Gastroesophageal sphincter (tissue), 4 donors: ENCODE results near the gene WDFY1. TPM values are rescaled to one million over a fixed set of nuclear protein-coding genes. Genes with fewer than 3 reads are reported as not detected.
"Not testable (repeated sequence)": the region's sequence is repeated elsewhere in the genome, so short reads cannot be mapped to it uniquely, and the experiment has no call there.

Experiments used
- ATAC-seq: fragments of 150-250 bp; one replicate; pipeline ENCODE4 v1.9.1; 2016; ENCODE audit warnings: mild to moderate bottlenecking, moderate library complexity
- H3K27ac ChIP-seq, 4 donors: fragments of 200-600 bp; sonication (generic) in 3 of 4; 1 replicate in 3 of 4; 2 replicates in 1 of 4; pipeline ENCODE4 v1.5.1; 2016 to 2019
- H3K27me3 ChIP-seq: fragments of 200-600 bp; sonication (generic); one replicate; pipeline ENCODE4 v1.5.1; 2019
- H3K36me3 ChIP-seq, 2 donors: fragments of 200-600 bp; sonication (generic); one replicate each; pipeline ENCODE4 v1.5.1; 2019; ENCODE audit warnings: control low read depth in 1 of 2
- H3K4me1 ChIP-seq, 3 donors: fragments of 200-600 bp; sonication (generic); 1 replicate in 2 of 3; 2 replicates in 1 of 3; pipeline ENCODE4 v1.5.1; 2016 to 2019; ENCODE audit warnings: control low read depth in 2 of 3
- H3K4me3 ChIP-seq, 2 donors: fragments of 200-600 bp; sonication (generic); one replicate each; pipeline ENCODE4 v1.5.1; 2019; ENCODE audit warnings: mild to moderate bottlenecking in 1 of 2, moderate library complexity in 1 of 2
- H3K9me3 ChIP-seq, 3 donors: fragments of 200-600 bp; sonication (generic); one replicate each; pipeline ENCODE4 v1.5.1; 2017 to 2019; ENCODE audit warnings: control low read depth in 2 of 3
- EP300 ChIP-seq: sonication (generic); formaldehyde crosslinking; IDR thresholded peaks from one replicate; pipeline ENCODE4 v1.6.1; 2017; ENCODE audit warnings: antibody characterized with exemption, mild to moderate bottlenecking
- POLR2A ChIP-seq, 2 donors: fragments of 450-650 bp; IDR thresholded peaks; one replicate each; pipeline ENCODE4 v1.6.1; 2017; ENCODE audit warnings: antibody characterized with exemption in 2 of 2, mild to moderate bottlenecking in 2 of 2, moderate library complexity in 1 of 2
- POLR2AphosphoS5 ChIP-seq: sonication (generic); formaldehyde crosslinking; IDR thresholded peaks from one replicate; pipeline ENCODE4 v1.6.1; 2017; ENCODE audit warnings: antibody characterized with exemption
- whole genome bisulfite sequencing, 2 donors: methylation state at CpG; one replicate each; pipeline ENCODE4 v1.1.5; 2018; ENCODE audit warnings: low coverage in 1 of 2; 5-methylcytosine and 5-hydroxymethylcytosine counted together
- total RNA-seq, 4 donors: library from RNA; depleted of rRNA; stranded (reverse); fragments of >200 nt; gene quantifications; one replicate each; pipeline ENCODE4 v1.1.0, GENCODE V29; 2016
- TF ChIP-seq, protein P1 (sequence below), 4 experiments: fragments of 200-600 bp in 2 of 4; fragments of 450-650 bp in 2 of 4; sonication (generic) in 1 of 4; IDR thresholded peaks; one replicate each; pipeline ENCODE4 v1.5.1; 2017 to 2019; ENCODE audit warnings: antibody characterized with exemption in 4 of 4, mild to moderate bottlenecking in 2 of 4, moderate library complexity in 2 of 4

The WDFY1 gene
- total RNA-seq, 4 donors from 2014 or later = 26.3 to 49.7 (median 39.3) TPM

DNA sequence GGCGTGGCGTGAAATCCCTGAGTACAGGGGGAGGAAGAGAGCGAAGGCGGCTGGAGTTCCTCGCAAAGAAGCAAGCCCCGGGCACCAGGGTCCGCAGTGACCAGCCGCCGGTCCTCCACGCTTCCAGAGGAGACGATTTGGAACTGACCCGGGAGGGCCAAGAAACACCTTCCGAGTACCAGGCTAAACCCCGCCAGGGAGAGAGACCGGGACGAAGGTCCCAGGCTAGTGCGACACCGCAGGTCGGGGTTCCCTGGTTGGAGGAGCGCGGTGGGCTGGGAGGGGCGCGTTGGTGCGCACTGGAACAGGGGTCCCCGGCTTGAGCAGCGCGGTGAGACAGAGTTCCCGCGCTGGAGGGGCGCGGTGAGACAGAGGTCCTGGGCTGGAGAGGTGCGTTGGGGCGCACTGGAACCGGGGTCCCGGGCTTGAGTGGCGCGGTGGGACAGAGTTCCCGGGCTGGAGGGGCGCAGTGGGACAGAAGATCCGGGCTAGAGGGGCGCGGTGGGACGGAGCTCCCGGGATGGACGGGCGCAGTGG lies 901 bp downstream of the WDFY1 start:
- Histone ChIP-seq H3K9me3 (no peaks in the 10 kb centered on the region), H3K4me3 (peak overlapping the region; percentile 75 to 100), H3K27ac (peak overlapping the region; percentile 79 to 99 (median 96)), H3K27me3 (no peaks in the 10 kb centered on the region), H3K4me1 (peaks cover 0 to 49% (median 14%) of the 10 kb centered on the region in 3 donors), H3K36me3 (no peaks in the 10 kb centered on the region)
- TF ChIP-seq, protein P1, sequence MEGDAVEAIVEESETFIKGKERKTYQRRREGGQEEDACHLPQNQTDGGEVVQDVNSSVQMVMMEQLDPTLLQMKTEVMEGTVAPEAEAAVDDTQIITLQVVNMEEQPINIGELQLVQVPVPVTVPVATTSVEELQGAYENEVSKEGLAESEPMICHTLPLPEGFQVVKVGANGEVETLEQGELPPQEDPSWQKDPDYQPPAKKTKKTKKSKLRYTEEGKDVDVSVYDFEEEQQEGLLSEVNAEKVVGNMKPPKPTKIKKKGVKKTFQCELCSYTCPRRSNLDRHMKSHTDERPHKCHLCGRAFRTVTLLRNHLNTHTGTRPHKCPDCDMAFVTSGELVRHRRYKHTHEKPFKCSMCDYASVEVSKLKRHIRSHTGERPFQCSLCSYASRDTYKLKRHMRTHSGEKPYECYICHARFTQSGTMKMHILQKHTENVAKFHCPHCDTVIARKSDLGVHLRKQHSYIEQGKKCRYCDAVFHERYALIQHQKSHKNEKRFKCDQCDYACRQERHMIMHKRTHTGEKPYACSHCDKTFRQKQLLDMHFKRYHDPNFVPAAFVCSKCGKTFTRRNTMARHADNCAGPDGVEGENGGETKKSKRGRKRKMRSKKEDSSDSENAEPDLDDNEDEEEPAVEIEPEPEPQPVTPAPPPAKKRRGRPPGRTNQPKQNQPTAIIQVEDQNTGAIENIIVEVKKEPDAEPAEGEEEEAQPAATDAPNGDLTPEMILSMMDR (IDR thresholded peaks at IDR 0.05) = no peak
- TF ChIP-seq POLR2AphosphoS5 (no peak), EP300 (no peak), POLR2A (IDR thresholded peaks at IDR 0.05) (no peak)
- 0 to 1% methylated on average over 18 to 21 of the region's 46 CpGs for WGBS, 2 donors
- ATAC-seq = peak; percentile 40

DNA sequence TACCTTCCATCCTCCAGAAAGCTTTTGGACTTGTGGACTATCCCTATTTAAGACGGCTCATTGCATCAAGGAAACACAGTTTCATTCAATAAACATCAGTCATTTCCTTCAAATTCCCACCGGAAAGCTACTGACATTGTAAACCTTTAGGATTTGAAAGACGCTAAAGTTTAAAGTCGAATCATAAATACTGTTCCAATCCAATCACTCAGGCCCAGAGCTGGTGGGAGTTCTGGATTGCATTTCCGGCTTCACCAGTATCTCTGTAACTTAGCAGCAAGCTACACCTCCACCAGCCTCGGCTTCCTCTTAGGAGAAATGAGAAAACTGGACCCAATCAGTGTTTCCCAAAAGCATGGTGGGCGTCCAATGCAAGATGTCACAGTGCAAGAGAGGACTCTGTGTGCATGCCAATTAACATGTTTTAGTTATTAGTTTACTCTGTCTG lies 1.6 kb downstream of the WDFY1 start:
- Histone ChIP-seq H3K4me1 (peaks cover 0 to 56% (median 14%) of the 10 kb centered on the region in 3 donors), H3K4me3 (peak overlapping the region; percentile 75 to 100), H3K27ac (peak overlapping the region in 2 of 4 donors; percentile 93 to 99), H3K36me3 (no peaks in the 10 kb centered on the region), H3K27me3 (no peaks in the 10 kb centered on the region), H3K9me3 (no peaks in the 10 kb centered on the region)
- TF ChIP-seq POLR2AphosphoS5 (no peak), EP300 (no peak), POLR2A (IDR thresholded peaks at IDR 0.05) (no peak)
- TF ChIP-seq, protein P1 (IDR thresholded peaks at IDR 0.05) = no peak
- ATAC-seq = no peak
- 2 to 7% methylated on average over 7 of the region's 7 CpGs for WGBS, 2 donors

DNA sequence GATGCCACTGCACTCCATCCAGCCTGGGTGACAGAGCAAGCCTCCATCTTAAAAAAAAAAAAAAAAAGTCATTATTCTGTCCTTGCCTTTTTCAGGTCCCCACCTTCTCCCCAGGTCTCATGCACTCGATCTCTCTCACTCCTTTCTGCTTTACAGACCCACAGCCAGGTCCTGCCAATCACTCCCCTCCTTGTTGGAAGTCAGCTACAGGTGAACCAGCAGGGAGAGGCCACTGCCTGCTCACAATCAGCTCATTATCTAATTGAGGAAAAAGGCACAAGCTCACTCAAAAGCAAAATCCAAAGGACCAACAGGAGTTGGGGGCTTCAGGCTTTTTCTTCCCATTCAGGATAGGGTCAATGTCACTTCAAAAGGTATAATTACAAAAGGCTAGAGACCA lies 2.0 kb downstream of the WDFY1 start:
- no peaks in the 10 kb centered on the region for H3K36me3 ChIP-seq
- no peak for ATAC-seq
- H3K9me3 ChIP-seq = no peaks in the 10 kb centered on the region
- peak overlapping the region in 1 of 2 donors; percentile 100 for H3K4me3 ChIP-seq
- H3K27ac ChIP-seq = peak overlapping the region in 2 of 4 donors; percentile 93 to 99
- TF ChIP-seq POLR2A (IDR thresholded peaks at IDR 0.05) (no peak), POLR2AphosphoS5 (no peak), EP300 (no peak)
- TF ChIP-seq, protein P1 (IDR thresholded peaks at IDR 0.05) = no peak
- H3K27me3 ChIP-seq = no peaks in the 10 kb centered on the region
- WGBS, 2 donors = 60 to 79% methylated on average over 1 of the region's 1 CpG
- H3K4me1 ChIP-seq = peaks cover 0 to 60% (median 14%) of the 10 kb centered on the region in 3 donors

DNA sequence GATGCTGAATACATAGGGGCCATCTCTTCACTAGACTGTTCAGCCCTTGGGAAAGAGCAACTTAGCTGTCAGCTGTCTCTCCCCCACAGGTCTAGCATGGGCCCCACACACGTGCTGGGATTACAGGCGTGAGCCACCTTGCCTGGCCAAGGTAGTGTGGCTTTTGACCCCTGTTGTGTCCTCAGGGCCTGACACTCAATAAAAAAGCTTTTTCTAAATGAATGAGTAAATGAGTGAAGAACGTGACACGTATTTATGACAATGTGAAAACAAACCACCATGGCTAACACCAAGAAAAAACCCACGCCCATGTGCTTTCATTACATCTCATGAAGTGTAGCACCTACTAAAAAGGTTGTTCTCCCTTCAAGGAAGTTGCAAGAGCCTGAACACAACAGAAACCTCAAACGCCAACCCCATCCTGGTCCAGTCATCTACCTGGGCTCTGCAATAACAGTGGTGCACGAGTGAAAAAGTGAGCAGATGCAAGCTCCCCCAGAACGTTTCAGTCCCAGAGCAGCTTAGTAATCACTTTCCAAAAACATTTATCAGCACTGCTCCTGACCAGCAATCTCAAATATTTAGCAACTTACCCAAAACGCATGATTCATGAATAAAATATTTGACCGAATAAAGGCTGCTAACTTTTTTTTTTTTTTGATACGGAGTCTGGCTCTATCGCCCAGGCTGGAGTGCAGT lies 3.4 kb downstream of the WDFY1 start:
- Histone ChIP-seq H3K36me3 (no peaks in the 10 kb centered on the region), H3K27ac (no peak overlapping the region), H3K9me3 (no peaks in the 10 kb centered on the region), H3K27me3 (no peaks in the 10 kb centered on the region), H3K4me1 (peaks cover 7 to 74% (median 23%) of the 10 kb centered on the region in 3 donors), H3K4me3 (no peak overlapping the region)
- TF ChIP-seq POLR2A (IDR thresholded peaks at IDR 0.05) (no peak), EP300 (no peak), POLR2AphosphoS5 (no peak)
- TF ChIP-seq, protein P1 (IDR thresholded peaks at IDR 0.05) = no peak
- ATAC-seq = no peak
- WGBS, 2 donors = 62% methylated on average over 8 of the region's 12 CpGs; no CpG with 5 or more reads in 1 of the 2 donors

DNA sequence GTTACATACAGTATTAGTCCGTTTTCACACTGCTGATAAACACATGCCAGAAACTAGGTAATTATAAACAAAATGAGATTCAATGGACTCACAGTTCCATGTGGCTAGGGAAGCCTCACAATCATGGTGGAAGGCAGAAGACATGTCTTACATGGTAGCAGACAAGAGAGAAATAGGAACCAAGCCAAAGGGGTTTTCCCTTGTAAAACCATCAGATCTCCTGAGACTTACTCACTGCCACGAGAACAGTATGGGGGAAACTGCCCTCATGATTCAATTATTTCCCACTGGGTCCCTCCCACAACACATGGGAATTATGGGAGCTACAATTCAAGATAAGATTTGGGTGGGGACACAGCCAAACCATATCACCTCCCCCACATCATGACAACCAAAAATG lies 5.7 kb downstream of the WDFY1 start:
- ATAC-seq, H3K27me3 ChIP-seq, H3K9me3 ChIP-seq, H3K4me3 ChIP-seq, H3K36me3 ChIP-seq, H3K27ac ChIP-seq: not testable (repeated sequence)
- H3K4me1 ChIP-seq = peaks cover 12 to 87% (median 38%) of the 10 kb centered on the region in 3 donors
- WGBS, 2 donors = 28 to 44% methylated on average over 2 of the region's 2 CpGs
